ENCODE measurements around the gene SCN8A.

DNA sequence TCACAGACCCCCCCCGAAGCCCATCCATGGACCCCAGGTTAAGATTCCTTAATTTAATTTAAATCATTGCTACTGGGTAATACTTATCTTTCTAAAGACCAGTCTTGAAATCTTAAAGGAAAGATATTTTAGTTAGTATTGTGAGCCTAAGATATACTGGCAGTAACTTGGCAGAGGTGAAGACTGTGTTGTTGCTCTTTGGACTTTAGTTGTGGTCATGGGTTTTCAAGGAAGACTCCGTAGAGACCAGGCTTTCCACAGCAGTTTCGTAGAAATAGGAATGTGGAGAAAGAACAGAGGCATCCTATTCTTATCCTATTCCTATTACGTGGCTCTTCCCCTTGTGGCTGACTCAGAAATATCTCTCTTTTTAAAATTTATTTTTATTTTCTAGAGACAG is 99.0 kb downstream of the SCN8A start:
- TF ChIP-seq POLR2AphosphoS5 (IDR thresholded peaks at IDR 0.05; ENCODE audit: insufficient read depth, low read depth, low read length) (no peak), POLR2A (IDR thresholded peaks at IDR 0.05; ENCODE audit: low read depth, low read length) (no peak), CTCF (IDR thresholded peaks at IDR 0.05; ENCODE audit: extremely low read depth in 1 of 2, insufficient read depth in 1 of 2, low read depth in 1 of 2, low read length in 2 of 2) (no peak)

Measured in endothelial cell of umbilical vein (primary cell).